Lower leg skin (tissue), 4 donors: ENCODE measurements around the gene WNT2. TPM values are rescaled to one million over a fixed set of nuclear protein-coding genes. Genes with fewer than 3 reads are reported as not detected.

Experiments
- DNase-seq, 2 donors: peaks; one replicate each; pipeline ENCODE4 v3.0.0-alpha.2; 2019; ENCODE audit warnings: low spot score in 2 of 2
- H3K4me3 ChIP-seq: fragments of 200-600 bp; sonication (generic); 2 replicates; pipeline ENCODE4 v1.5.1; 2017; ENCODE audit warnings: mild to moderate bottlenecking, low read depth; ENCODE audit not compliant: poor library complexity, severe bottlenecking
- POLR2A ChIP-seq, 2 donors: fragments of 450-650 bp; IDR thresholded peaks; one replicate each; pipeline ENCODE4 v1.6.1; 2016 to 2017; ENCODE audit warnings: antibody characterized with exemption in 2 of 2, mild to moderate bottlenecking in 1 of 2, moderate library complexity in 1 of 2
- WGBS, 2 donors: methylation state at CpG; one replicate each; pipeline ENCODE4 v1.1.5; 2018; 5-methylcytosine and 5-hydroxymethylcytosine counted together
- intact Hi-C: fragments of 100-400 bp; cut with DNase I; formaldehyde crosslinking; loops from one replicate; pipeline ENCODE4 v1.15.0; 2023; ENCODE audit warnings: low total_unique reads
- total RNA-seq, 4 donors: library from RNA; depleted of rRNA; stranded (reverse); fragments of >200 nt; gene quantifications; one replicate each; pipeline ENCODE4 v1.1.0, GENCODE V29; 2016
- TF ChIP-seq, protein P1 (sequence below), 3 donors: fragments of 450-650 bp; IDR thresholded peaks; one replicate each; pipeline ENCODE4 v1.5.1; 2016; ENCODE audit warnings: antibody characterized with exemption in 3 of 3, mild to moderate bottlenecking in 3 of 3, moderate library complexity in 2 of 3

The WNT2 gene
- total RNA-seq, 4 donors from 2014 or later: 0.69 to 1.5 (median 1.1) TPM

DNA sequence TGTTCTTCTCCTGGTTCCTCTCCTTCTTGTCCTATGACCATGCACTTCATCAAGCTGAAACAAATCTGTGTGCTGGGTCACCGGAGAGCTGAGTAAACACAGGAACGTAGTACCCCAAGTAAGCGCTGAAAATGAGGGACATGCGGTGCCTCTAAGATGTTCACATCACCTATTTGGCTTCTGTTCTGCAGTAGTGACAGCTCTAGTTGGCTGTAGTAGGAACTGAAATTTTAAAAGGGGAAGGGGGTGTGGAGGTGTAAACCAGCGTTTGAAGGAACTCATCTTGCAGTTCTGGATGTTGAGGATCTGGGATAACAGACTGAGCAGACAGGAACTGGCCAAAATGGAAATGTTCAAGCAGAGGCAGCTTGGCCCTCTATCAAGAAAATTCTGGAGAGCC is 85.2 kb downstream of the WNT2 start:
- H3K4me3 ChIP-seq: no peak overlapping the region
- WGBS, 2 donors: 76 to 84% methylated on average over 5 of the region's 5 CpGs
- TF ChIP-seq, protein P1, sequence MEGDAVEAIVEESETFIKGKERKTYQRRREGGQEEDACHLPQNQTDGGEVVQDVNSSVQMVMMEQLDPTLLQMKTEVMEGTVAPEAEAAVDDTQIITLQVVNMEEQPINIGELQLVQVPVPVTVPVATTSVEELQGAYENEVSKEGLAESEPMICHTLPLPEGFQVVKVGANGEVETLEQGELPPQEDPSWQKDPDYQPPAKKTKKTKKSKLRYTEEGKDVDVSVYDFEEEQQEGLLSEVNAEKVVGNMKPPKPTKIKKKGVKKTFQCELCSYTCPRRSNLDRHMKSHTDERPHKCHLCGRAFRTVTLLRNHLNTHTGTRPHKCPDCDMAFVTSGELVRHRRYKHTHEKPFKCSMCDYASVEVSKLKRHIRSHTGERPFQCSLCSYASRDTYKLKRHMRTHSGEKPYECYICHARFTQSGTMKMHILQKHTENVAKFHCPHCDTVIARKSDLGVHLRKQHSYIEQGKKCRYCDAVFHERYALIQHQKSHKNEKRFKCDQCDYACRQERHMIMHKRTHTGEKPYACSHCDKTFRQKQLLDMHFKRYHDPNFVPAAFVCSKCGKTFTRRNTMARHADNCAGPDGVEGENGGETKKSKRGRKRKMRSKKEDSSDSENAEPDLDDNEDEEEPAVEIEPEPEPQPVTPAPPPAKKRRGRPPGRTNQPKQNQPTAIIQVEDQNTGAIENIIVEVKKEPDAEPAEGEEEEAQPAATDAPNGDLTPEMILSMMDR (IDR thresholded peaks at IDR 0.05): no peak
- TF ChIP-seq POLR2A (IDR thresholded peaks at IDR 0.05): no peak
- no peak for DNase-seq
- intact Hi-C loops: no loop called here

GRCh38 chr7:117231047-117231359 is 91.9 kb downstream of the WNT2 start:
- DNase-seq: no peak
- 92% methylated on average over 3 of the region's 3 CpGs for WGBS, 2 donors
- H3K4me3 ChIP-seq: no peak overlapping the region
- no peak for TF ChIP-seq POLR2A (IDR thresholded peaks at IDR 0.05)
- TF ChIP-seq, protein P1 (IDR thresholded peaks at IDR 0.05): no peak
- intact Hi-C loops: no loop called here

GRCh38 chr7:117230276-117231046 is 92.4 kb downstream of the WNT2 start:
- DNase-seq: no peak
- no peak overlapping the region for H3K4me3 ChIP-seq
- WGBS, 2 donors: 89 to 95% methylated on average over 4 of the region's 4 CpGs
- intact Hi-C loops: no loop called here
- TF ChIP-seq, protein P1 (IDR thresholded peaks at IDR 0.05): no peak
- no peak for TF ChIP-seq POLR2A (IDR thresholded peaks at IDR 0.05)

DNA sequence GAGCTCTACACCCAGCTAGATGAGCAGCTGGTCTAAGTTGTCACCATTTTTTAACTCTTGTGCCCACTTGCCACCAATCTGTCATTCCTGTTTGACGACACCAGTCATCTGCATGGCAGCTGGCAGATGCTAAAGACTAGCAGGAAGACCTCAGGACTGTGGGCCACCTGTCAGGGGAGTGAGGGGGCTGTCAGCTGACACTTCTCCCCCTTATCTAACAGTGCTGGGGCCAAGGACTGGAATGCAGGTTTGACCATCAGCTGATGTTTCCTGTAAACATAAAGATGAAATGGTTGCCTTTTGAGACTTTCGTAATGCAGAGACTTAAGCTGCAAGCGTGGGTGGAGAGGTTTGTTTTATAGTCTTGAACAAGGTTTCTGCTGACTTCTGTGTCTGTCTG is 93.5 kb downstream of the WNT2 start:
- WGBS, 2 donors: 89% methylated on average over 3 of the region's 3 CpGs
- no peak for DNase-seq
- no peak for TF ChIP-seq POLR2A (IDR thresholded peaks at IDR 0.05)
- TF ChIP-seq, protein P1 (IDR thresholded peaks at IDR 0.05): no peak
- H3K4me3 ChIP-seq: no peak overlapping the region
- intact Hi-C loops: no loop called here

- no peak for DNase-seq
- no peak overlapping the region for H3K4me3 ChIP-seq
- WGBS, 2 donors: 83 to 95% methylated on average over 4 of the region's 4 CpGs
- TF ChIP-seq, protein P1 (IDR thresholded peaks at IDR 0.05): no peak
- TF ChIP-seq POLR2A (IDR thresholded peaks at IDR 0.05): no peak
- intact Hi-C loops: no loop called here
Observed at GRCh38 chr7:117227091-117227490, 95.8 kb downstream of the WNT2 start.

GRCh38 chr7:117225536-117225935 is 97.3 kb downstream of the WNT2 start:
- intact Hi-C loops: no loop called here
- no peak for DNase-seq
- no peak overlapping the region for H3K4me3 ChIP-seq
- WGBS, 2 donors: 93 to 96% methylated on average over 6 of the region's 6 CpGs
- no peak for TF ChIP-seq POLR2A (IDR thresholded peaks at IDR 0.05)
- TF ChIP-seq, protein P1 (IDR thresholded peaks at IDR 0.05): no peak
